Keratinocyte (primary cell): ENCODE data around the gene ADM2. TPM values are rescaled to one million over a fixed set of nuclear protein-coding genes. Genes with fewer than 3 reads are reported as not detected.

Source experiments
- DNase-seq: peaks from one replicate; pipeline ENCODE4 v3.0.0-alpha.2; 2011; ENCODE audit warnings: low read depth, missing footprints, low spot score
- FAIRE-seq: peaks from 2 replicates; lab custom pipeline; 2011; peaks lifted over from hg19 to GRCh38; lab: Jason Lieb, UNC
- H2AFZ ChIP-seq: 2 replicates; pipeline ENCODE4 v1.6.0; 2012; ENCODE audit warnings: low read length, control low read depth, inconsistent platforms; ENCODE audit not compliant: control insufficient read depth
- H3K27ac ChIP-seq: 2 replicates; pipeline ENCODE4 v1.5.1; 2011; ENCODE audit warnings: low read length; ENCODE audit not compliant: control insufficient read depth, insufficient read depth
- H3K27me3 ChIP-seq: 3 replicates; pipeline ENCODE4 v1.6.0; 2011; ENCODE audit warnings: low read length; ENCODE audit not compliant: control insufficient read depth, insufficient read depth; ENCODE audit errors: extremely low read depth
- H3K36me3 ChIP-seq, 2 experiments: 2 replicates in 1 of 2; 3 replicates in 1 of 2; pipeline ENCODE4 v1.5.1; 2011; ENCODE audit warnings: low read length in 2 of 2, mild to moderate bottlenecking in 1 of 2; ENCODE audit not compliant: control insufficient read depth in 2 of 2, insufficient read depth in 2 of 2; ENCODE audit errors: extremely low read depth in 1 of 2
- H3K4me1 ChIP-seq: 3 replicates; pipeline ENCODE4 v1.5.1; 2011; ENCODE audit warnings: low read length; ENCODE audit not compliant: control insufficient read depth, insufficient read depth; ENCODE audit errors: extremely low read depth
- H3K4me2 ChIP-seq: 3 replicates; pipeline ENCODE4 v1.6.0; 2011; ENCODE audit warnings: low read depth, low read length; ENCODE audit not compliant: control insufficient read depth, insufficient read depth; ENCODE audit errors: extremely low read depth
- H3K4me3 ChIP-seq, 3 experiments: fragments of 200-600 bp in 1 of 3; sonication (generic) in 1 of 3; 2 replicates in 2 of 3; 3 replicates in 1 of 3; pipeline ENCODE4 v1.5.1; 2011 to 2016; ENCODE audit warnings: low read length in 3 of 3, mild to moderate bottlenecking in 3 of 3, control low read depth in 2 of 3, inconsistent platforms in 1 of 3, low read depth in 1 of 3, mixed read lengths in 1 of 3, mixed run types in 1 of 3, moderate library complexity in 1 of 3; ENCODE audit not compliant: control insufficient read depth in 2 of 3, insufficient read depth in 2 of 3; ENCODE audit errors: extremely low read depth in 1 of 3
- H3K79me2 ChIP-seq: 2 replicates; pipeline ENCODE4 v1.6.0; 2012; ENCODE audit warnings: low read length; ENCODE audit not compliant: control insufficient read depth, insufficient read depth
- H3K9ac ChIP-seq: 3 replicates; pipeline ENCODE4 v1.6.0; 2011; ENCODE audit warnings: low read length; ENCODE audit not compliant: control insufficient read depth, insufficient read depth; ENCODE audit errors: extremely low read depth
- H3K9me1 ChIP-seq: 3 replicates; pipeline ENCODE4 v1.6.0; 2011; ENCODE audit warnings: low read length; ENCODE audit not compliant: control insufficient read depth, insufficient read depth; ENCODE audit errors: extremely low read depth
- H3K9me3 ChIP-seq: 2 replicates; pipeline ENCODE4 v1.5.1; 2012; ENCODE audit warnings: low read depth, low read length; ENCODE audit not compliant: control insufficient read depth
- H4K20me1 ChIP-seq: 3 replicates; pipeline ENCODE4 v1.6.0; 2011; ENCODE audit warnings: low read length; ENCODE audit not compliant: control insufficient read depth, insufficient read depth; ENCODE audit errors: extremely low read depth
- CTCF ChIP-seq, 3 experiments: IDR thresholded peaks in 1 of 3; conservative IDR thresholded peaks in 1 of 3; optimal IDR thresholded peaks in 1 of 3; 2 replicates in 2 of 3; 3 replicates in 1 of 3; pipeline versions ENCODE3 to v1.5.1; 2011; ENCODE audit warnings: low read length in 3 of 3, mild to moderate bottlenecking in 3 of 3, moderate library complexity in 2 of 3, control low read depth in 1 of 3, inconsistent platforms in 1 of 3; ENCODE audit not compliant: insufficient read depth in 2 of 3; ENCODE audit errors: extremely low read depth in 1 of 3
- EZH2 ChIP-seq: IDR thresholded peaks from one replicate; pipeline ENCODE4 v1.6.1; 2012; ENCODE audit warnings: inconsistent platforms, mild to moderate bottlenecking, low read length, moderate library complexity
- dilution Hi-C: fragments of 300-500 bp; cut with MboI; formaldehyde crosslinking; loops from one replicate; pipeline ENCODE4 v1.7.0; 2020; ENCODE audit warnings: low sequenced_read_pairs; ENCODE audit not compliant: extremely low pct_ligation_motif_present
- polyA plus RNA-seq, 5 experiments: library from polyadenylated mRNA; depleted of rRNA in 3 of 5; stranded (reverse) in 3 of 5; stranded (forward) in 1 of 5; unstranded in 1 of 5; fragments of >200 nt; gene quantifications; 1 replicate in 1 of 5; 2 replicates in 3 of 5; 3 replicates in 1 of 5; pipeline versions ENCODE4 v1.2.1 to v1.2.3, GENCODE V29; 2011 to 2012; ENCODE audit warnings: missing spikeins in 2 of 5, low read depth in 1 of 5, low replicate concordance in 1 of 5

ADM2 gene
- polyA plus RNA-seq, 1 donor (not counting 4 experiments of a cell fraction or from before 2014, with no cell fraction given): 0.21 TPM

- TF ChIP-seq CTCF (optimal IDR thresholded peaks at IDR 0.05 in 1 of 3, IDR thresholded peaks at IDR 0.05 in 1 of 3, conservative IDR thresholded peaks at IDR 0.05 in 1 of 3; ENCODE audit: extremely low read depth in 1 of 3, insufficient read depth in 2 of 3, low read length in 3 of 3) (no peak), EZH2 (no peak)
- Histone ChIP-seq H3K4me1 (no peaks in the 10 kb centered on the region), H3K9ac (no peak overlapping the region), H3K9me3 (no peaks in the 10 kb centered on the region), H2AFZ (no peak overlapping the region), H3K79me2 (no peaks in the 10 kb centered on the region), H4K20me1 (peaks cover 5% of the 10 kb centered on the region), H3K36me3 (peaks cover 20 to 27% of the 10 kb centered on the region in 2 experiments), H3K4me3 (no peak overlapping the region), H3K27ac (no peak overlapping the region), H3K4me2 (no peak overlapping the region), H3K27me3 (no peaks in the 10 kb centered on the region), H3K9me1 (no peaks in the 10 kb centered on the region)
- FAIRE-seq (no peak), DNase-seq (no peak)
- dilution Hi-C loops: no loop called here
Measured at GRCh38 chr22:50443197-50443596, 38.1 kb upstream of the ADM2 start.

- H3K27me3 ChIP-seq: no peaks in the 10 kb centered on the region
- no peak overlapping the region for H2AFZ ChIP-seq
- TF ChIP-seq CTCF (optimal IDR thresholded peaks at IDR 0.05 in 1 of 3, IDR thresholded peaks at IDR 0.05 in 1 of 3, conservative IDR thresholded peaks at IDR 0.05 in 1 of 3; ENCODE audit: extremely low read depth in 1 of 3, insufficient read depth in 2 of 3, low read length in 3 of 3): no peak
- no peaks in the 10 kb centered on the region for H3K79me2 ChIP-seq
- no peak overlapping the region for H3K4me3 ChIP-seq
- no peak overlapping the region for H3K9ac ChIP-seq
- peaks cover 5% of the 10 kb centered on the region for H4K20me1 ChIP-seq
- FAIRE-seq (no peak), DNase-seq (no peak)
- H3K4me1 ChIP-seq: no peaks in the 10 kb centered on the region
- dilution Hi-C loops: no loop called here
- H3K9me3 ChIP-seq: no peaks in the 10 kb centered on the region
- no peaks in the 10 kb centered on the region for H3K9me1 ChIP-seq
- peaks cover 20 to 23% of the 10 kb centered on the region in 2 experiments for H3K36me3 ChIP-seq
- H3K4me2 ChIP-seq: no peak overlapping the region
- H3K27ac ChIP-seq: no peak overlapping the region
Measured at GRCh38 chr22:50443801-50444625, 37.3 kb upstream of the ADM2 start.
